HG02588 (cell line): ENCODE results near the gene LINC01488.

ENCODE experiments used
- ATAC-seq: cut with Tn5 transposase; IDR thresholded peaks from one replicate; pipeline ENCODE4 v1.9.1; 2021; ENCODE audit warnings: mild to moderate bottlenecking, moderate library complexity; ENCODE audit not compliant: unreplicated experiment

LINC01488 gene

DNA sequence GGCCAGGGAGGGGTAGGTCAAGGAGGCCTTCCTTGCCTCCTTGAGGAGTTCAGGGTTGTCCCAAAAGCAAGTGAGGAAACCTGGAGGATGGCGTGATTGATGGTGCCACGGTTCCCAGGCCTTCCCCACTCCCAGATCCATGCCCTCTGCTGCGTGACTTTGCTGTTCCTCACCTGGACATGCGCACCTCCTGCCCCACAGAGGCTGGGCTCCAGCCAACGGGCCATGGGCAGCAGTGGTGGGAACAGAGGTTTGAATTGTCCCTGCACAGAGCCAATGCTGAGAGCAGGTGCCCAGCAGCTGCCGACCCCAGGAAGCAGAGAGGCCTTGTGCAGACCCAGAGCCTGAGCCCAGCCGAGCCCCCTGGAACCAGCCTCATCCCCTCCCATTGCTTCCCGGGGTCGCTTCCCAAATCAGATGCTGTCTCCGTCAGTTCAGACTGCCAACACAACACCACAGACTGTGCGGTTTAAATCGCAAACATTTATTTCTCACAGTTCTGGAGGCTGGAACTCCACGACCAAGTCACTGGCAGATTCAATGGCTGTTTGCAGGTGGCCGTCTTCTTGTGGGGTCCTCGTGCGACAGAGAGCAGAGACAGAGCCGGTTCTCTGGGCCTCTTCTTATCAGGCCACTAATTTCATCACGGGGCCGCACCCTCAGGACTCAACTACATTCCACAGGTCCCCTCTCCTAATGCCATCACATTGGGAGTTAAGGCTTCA lies 6.2 kb upstream of the LINC01488 start:
- no peak for ATAC-seq

DNA sequence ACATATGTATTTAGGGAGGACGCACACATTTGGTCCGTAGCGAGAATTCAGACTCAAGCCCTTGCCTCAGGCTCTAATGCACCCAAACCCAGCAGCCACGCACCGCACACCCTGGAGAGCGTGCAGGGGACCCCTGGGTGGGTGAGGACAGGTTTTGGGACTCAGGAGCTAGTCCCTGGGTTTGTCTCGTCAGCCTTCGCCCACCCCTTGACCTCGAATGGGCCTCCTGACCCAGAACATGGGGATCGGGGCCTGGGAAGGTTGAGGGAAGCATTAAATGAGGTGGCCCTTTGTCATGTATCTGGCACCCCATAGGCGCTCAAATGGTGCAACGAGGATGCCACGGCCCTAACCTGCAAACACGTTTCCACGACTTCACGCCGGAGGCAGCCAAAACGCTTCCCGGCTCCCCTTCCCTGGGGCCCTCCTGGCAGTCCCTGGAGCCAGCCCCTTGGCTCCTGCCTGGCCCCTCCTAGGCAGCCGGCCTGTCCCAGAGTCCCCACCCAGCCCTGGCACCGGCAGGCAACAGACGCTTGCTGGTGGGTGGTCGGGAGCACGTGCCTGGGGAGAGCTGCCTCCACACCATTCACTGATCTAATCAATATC lies 5.5 kb upstream of the LINC01488 start:
- no peak for ATAC-seq

DNA sequence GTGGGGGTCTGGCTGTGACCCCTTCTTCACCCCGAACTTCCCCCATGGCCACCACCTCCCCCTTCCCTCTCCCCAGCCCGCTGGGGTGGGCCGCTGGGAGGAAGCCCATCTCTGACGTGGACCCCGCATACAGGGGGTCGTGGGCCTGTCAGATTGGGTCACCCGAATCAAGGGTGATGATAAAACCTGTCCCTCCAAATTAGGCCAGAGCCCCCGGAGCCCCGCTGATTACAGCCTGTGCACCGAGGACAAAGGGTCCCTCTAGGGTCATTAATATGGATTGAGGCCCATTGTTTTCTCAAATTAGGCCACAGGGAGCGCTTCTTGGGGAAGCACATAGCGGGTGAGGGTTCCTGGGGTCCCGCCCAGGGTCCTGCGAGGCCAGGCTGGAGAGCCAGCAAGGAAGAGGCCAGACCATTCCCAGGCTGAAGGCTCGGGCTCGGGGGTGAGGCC lies 4.9 kb upstream of the LINC01488 start:
- ATAC-seq: no peak

DNA sequence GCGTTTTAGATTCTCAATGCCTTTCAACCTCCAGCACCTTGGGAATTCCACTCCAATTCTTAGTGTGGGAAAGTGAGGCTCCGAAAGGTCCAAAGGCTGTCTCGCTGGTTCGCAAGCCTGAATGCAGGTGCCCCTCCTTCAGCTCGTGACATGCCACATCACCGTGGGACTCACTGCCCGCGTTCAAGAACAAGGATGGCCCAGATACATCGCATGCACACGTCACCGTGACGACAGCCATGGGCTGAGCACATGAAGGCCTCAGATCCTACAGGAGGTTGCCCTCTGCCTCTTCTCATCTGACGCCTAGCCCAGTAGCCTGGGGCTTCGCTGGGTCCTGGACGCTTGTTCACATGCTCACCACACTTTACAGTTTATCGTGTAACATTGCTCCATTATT lies 4.4 kb upstream of the LINC01488 start:
- ATAC-seq: no peak

DNA sequence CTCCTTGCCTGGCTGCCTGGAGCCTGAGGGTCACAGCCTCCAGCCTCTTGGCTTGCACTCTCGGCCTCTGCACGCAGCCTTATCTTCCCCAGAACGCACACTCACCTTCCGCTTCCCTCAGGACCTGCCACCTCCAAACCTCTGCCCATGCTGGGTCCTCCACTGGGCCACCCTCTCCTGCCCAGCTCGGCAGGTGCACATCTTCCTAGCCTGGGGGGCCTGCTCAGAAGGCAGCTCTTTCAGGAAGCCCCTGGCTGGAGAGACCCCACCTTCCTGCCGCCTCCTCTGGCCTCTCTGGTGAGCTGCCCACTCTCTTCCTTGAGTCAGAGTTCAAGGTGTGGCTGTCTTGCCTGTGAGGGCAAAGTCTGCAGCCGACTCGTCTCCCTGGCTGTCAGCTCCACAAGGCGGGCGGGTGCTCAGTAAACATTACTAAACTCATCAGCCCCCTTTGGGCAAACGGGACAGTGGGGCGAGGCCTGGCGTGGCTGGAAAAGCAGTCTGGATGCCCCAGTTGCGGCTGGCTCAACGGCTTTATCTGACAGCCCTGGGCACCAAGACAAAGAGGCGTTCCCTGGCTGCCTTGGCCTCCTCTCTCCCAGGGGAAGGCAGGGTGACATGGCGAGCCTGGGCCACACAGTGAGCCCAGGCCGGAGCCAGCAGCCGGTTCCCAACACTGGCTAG lies 1.7 kb upstream of the LINC01488 start:
- no peak for ATAC-seq

DNA sequence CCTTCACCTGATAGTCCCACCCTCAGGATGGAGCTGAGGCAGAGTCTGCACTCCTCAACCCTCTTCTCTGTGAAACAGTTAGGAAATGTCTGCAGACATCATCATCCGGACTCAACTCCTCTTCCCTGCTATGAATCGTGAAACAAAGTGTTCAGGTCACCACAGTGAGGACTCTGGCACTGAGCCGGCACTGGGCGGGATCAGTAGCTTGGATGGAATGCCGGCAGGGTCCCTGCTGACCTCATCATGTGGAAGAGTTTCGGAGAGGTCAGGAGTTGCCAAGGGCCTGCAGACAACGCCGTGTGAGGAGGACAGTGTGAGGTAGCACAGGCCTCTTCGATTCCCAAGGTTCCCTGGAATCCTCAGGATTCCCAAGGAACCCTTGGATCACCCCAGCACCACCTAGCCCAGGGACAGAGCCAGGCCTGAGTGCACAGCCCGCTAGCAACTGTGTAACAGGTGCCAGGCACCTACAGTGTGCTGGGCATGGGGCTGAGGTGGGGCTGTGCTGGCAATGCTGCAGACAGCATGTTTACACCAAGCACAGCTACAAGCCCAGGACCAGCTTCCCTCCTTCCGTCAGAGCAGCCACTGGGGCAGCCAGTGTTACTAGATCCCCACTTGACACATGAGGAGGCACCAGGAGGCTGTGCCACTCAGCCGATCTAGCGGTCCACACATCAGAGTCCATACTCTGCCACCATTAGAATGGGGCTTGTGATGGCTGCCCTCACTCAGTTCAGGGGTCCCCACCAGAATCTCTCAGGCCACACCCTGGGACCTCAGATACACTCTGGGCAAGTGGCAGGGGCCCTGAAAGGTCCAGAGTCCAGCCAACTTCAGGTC lies 693 bp upstream of the LINC01488 start:
- no peak for ATAC-seq

DNA sequence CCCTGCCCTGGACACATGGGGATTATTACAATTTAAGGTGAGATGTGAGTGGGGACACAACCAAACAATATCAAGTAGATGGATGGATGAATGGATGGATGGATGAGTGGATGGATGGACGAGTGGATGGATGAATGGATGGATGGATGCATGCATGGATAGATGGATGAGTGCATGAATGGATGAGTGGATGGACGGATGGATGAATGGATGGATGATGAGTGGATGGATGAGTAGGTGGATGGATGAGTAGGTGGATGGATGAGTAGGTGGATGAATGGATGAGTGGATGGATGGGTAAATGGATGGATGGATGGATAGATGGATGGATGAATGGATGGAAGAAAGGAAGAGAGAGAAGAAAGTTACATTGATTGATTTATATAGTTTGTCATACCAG lies 859 bp downstream of the LINC01488 start:
- ATAC-seq: no peak

DNA sequence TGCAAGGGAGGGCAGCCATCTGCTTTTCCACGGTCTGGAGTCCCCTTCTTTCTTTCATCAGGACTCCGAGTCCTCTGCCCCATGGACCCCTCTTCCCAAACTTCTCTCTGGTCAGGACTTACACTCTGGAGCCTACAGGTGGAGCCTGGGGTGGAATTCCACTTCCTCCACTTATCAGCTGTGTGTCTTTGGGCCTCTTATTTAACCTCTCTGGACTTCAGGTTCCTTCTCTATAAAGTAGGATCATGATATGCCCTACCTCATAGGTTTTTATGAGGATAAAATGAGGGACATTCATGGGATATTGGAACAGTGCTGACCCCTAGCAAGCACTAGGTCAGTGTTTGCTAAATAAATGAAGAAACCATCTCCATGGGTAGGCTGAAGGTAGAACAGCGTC lies 1.7 kb downstream of the LINC01488 start:
- ATAC-seq: no peak

DNA sequence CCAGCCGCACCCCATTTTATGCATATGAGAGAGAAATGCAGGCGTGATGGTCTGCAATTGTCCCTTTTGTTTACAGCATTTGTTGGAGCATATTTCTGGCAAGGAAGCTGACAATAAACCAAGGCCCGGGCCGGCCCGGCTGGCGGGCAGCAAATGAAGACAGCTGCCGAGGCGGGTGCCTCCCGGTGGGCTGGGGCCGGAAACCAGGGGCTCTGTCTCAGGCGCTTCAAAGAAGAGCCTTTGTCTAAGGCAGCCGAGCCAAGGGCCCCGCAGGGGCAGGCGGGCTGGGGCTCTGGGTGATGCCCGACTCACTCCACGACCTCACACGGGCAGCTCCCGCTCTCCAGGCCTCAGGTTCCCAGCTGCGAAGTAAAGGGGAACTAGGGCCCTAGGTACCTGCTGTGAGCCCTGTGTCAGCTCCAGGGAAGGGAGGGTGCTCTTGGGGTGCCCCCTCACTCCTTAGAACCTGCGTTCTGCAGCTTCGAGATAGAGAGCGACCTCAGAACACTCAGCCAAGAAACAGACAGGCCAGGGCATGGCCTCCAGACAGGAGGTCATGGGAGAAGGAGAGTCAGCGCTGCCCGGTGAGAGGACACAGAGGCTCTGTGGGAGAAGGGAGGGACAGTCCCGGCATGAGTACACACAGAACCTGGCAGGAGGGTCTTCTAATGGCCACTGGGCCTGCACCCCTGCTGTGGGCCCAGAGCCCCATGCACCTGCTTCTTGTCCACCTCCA lies 2.4 kb downstream of the LINC01488 start:
- no peak for ATAC-seq

DNA sequence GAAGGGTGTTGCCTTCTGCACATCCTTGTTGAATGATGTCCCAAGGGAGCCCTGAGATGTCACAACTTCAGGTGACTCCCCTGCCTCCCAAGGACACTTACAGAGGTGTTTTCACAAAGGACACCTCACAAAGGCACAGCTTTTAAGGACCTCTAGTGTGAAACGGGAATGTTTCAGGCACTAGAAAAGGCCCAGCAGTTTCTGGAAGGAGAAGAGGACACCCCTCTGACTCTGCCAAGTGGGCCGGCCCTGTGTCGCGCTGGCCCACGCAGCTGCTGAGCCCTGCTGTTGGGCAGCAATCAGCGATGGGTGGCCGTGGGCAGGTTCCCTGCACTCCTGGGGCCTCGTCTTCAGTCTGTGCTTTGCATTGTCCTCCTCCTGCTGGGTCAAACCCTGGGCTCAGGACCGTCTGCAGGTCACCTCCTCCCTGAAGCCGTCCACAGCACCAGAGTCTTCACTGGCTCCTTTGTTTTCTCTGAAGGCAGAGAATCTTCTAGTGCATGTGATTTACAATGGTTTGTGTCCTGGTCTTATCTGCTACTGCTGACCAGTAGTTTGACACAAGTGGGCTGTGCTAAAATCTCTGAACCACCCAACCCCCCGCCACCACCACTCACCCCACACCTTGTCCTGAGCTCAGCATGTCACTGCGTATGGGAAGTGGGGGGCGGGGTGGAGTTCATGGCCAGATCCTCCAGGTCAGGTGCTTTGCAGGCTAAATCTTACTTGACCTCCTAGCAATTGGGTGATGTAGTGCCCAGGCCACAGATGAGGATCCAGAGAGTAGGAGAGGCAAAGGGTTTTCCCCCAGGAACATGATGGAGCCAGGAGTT lies 3.2 kb downstream of the LINC01488 start:
- no peak for ATAC-seq

DNA sequence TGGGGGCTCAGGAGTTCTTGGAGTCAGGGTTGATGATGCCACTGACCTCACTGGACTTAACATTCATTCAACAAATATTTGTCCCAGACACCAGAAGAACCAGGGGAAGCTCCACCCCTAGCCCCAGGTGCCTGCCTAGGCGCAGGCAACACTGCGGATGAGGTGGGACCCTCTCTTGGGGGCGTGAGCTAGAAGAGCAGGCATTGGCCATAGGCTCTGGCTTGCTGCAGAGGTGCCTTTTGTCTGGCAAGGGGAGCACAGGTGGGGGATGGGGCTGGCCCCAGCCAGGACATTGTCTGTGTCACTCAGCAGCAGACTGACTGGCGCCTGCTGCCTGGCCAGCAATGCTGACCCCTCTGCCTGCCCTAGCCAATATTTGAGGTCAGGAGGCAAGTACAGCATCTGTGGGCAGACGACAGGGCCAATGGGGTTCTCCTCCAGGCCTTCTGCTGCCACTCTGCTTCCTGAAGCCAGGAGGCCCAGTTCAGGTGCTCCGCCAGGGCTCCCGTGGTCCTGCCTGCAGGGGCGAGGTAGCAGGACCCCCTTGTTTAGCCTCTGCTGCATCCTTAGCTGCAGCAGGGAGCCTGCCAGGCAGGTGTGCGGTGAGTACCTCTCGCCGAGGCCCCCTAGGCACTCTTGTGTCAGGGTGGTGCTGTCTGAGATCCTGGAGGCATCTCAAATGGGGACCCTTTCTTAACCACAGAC lies 4.0 kb downstream of the LINC01488 start:
- ATAC-seq: no peak

DNA sequence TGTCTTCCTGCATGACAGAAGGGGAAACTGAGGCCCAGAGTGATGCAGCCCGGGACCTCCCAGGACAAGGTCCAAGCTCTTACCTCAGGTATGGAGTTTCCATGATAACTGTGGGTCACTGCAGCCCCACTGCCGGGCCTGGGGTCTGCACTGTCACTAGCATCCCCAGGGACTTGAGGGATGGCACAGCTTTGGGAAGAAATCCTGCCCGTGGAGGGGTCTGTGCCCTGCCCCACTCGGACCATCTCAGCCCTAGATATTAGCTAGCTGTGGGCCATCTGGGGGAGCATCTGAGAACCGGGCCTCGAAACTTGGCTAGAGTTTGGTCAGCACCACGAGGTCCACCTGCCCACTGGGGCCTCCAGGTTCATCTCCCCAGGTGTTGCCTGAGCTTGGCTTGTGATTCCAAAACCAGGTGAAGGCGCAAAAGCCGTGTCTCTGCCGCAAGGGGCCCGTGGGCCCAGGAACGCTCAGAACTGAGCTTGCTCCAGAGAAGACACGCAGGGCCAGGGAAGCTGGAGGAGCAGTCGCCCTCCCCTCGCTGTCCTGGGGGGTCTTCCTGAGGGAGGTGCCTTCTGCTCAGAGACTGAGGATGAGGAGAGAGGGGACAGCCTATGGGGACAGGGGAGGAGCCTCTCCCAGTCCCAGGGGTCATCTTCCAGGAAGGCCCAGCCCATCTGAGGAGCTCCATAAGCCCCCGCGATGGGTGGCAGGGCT lies 4.8 kb downstream of the LINC01488 start:
- ATAC-seq: no peak

DNA sequence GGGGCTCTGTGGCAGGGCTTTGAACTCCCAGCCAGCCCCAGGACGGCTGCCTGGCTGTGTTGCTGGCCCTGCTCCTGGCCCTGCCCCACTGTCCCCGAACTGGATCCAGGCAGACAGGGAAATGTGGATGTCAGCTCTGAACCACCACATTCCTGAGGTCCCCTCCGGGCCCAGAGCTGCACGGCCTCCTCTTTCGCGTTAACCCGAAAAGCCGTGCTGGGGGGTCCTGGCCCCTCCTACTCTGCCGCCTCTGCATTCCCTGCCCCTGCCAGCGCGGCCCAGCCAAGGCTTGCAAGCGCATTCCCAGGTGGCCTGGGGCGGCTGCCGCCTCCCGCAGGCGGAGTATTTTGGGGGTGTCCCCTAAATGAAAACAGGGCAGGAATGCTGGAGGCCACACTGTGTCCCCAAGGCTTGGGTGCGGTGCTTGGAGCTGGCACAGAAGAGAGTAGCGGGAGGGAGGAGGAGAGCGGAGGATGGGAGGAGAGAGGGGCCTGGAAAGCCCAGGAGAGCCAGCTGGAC lies 5.4 kb downstream of the LINC01488 start:
- ATAC-seq: no peak

DNA sequence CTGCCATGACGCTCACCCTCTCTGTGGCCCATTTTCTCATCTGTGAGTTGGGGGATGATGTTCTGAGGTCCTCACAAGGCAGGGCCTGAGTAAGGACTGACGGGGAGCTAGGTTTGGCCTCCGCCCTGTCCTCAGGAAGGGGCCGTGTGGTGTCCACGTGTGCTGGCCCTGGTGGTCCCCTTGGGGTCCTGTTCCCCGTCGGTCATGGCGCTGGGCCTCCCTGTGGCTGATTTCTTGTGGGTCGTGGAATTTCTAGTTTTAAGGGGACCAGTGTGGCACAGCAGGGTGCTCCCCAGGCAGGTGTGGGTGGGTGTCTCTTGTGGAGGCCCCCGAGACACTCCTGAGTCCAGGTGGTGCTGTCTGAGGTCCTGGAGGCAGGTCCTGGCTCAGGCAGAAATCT lies 5.9 kb downstream of the LINC01488 start:
- no peak for ATAC-seq

DNA sequence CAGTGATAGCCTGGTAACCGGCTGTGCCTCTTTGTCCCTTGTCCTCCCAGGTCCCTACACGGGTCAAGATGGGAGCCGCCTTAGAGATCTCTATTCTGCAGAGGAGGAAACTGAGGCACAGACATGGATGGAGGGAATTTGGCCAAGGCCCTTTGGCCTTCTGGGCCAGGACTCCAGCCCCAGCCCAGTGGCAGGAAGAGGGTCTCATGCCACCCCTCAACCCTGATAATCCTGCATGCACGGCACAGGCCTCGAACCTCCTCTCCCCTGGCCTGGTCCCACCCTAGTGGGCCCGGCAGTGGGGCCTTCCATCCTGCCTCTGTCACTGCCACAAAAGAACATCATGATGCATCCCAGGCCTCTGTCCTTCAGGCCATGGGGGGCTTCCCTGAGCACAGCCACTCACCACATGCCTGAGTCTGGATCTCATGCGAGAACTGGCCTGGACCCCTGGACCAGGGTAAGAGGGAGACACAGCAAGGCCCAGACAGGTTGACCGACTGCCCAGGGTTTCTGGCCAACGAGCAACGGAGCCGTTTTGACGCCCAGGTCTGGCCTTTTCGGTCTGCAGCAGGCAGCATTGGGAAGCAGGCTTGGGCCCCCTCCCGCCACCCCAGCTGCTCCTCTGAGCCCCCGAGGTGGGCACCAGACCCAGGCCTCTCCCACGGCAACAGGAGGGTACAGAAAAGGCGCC lies 6.5 kb downstream of the LINC01488 start:
- ATAC-seq: no peak

DNA sequence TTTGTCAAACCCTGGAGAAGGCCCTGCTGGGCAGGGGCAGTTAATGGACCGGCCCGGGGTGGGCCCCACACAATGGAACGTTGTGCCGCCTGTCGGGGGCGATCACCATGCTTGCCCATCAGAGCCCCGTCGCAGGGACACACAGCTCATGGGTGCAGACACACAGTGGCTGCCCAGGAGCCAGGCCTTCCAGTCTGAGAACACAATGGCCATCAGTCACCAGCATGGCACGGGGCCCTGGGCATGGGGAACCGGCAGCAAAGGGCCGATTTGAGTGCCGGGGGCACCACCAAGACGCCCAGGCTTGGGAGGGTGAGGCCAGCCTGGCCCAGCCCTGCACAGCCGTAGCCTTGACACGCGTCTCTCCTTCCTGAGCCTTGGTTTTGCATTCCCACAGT lies 7.1 kb downstream of the LINC01488 start:
- ATAC-seq: no peak

DNA sequence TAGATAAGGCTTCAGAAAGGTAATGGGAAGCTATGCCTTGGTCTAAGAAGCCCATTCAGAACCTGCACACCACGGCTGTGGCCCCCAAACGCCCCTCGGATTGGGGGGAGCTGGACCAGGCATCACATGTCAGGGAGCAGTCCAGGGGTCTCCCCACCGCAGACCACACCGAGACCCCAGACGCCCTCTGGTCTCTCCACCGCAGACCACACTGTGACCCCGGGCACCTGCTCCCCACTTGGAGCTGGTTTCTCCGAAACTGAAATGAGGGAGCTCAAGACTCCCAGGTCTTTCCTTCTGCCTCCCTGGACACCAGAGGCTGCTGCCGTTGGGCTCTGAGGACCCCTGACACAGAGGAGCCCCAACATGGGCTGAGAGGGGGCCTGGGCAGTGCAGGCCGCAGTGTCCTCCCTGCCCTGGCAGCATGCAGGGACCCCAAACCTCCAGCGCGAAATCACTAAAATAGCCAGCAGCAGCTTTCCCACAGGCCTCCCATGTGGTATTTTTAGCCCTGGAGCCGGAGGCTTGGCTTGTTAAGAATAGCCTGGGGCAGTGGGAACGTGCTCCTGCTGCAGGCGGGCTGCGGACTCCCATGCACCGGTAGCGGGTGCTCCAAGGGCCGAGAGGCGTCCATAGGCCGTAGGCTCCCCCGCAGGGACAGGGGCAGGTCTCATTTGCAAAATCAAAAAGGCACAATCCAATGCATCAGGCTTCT lies 7.7 kb downstream of the LINC01488 start:
- ATAC-seq: no peak
